Vagina (tissue), 2 donors: Measurements from ENCODE around the gene CARD18. TPM values are rescaled to one million over a fixed set of nuclear protein-coding genes. Genes with fewer than 3 reads are reported as not detected.

Experiments
- DNase-seq, 2 donors: peaks; one replicate each; pipeline ENCODE4 v3.0.0-alpha.2; 2017; ENCODE audit errors: extremely low spot score in 2 of 2
- H3K27ac ChIP-seq: fragments of 200-600 bp; sonication (generic); one replicate; pipeline ENCODE4 v1.5.1; 2019
- H3K27me3 ChIP-seq: fragments of 200-600 bp; sonication (generic); one replicate; pipeline ENCODE4 v1.5.1; 2019
- H3K36me3 ChIP-seq, 2 donors: fragments of 200-600 bp; sonication (generic); one replicate each; pipeline ENCODE4 v1.5.1; 2017 to 2019
- H3K4me1 ChIP-seq: fragments of 200-600 bp; sonication (generic); one replicate; pipeline ENCODE4 v1.5.1; 2019
- H3K4me3 ChIP-seq, 2 donors: fragments of 200-600 bp; sonication (generic); 1 replicate in 1 of 2; 2 replicates in 1 of 2; pipeline ENCODE4 v1.5.1; 2016 to 2019
- H3K9me3 ChIP-seq: fragments of 200-600 bp; sonication (generic); one replicate; pipeline ENCODE4 v1.5.1; 2019
- POLR2A ChIP-seq, 2 donors: fragments of 450-650 bp; IDR thresholded peaks; one replicate each; pipeline ENCODE4 v1.6.1; 2017; ENCODE audit warnings: antibody characterized with exemption in 2 of 2, mild to moderate bottlenecking in 2 of 2, moderate library complexity in 2 of 2
- POLR2AphosphoS5 ChIP-seq, 2 donors: sonication (generic); formaldehyde crosslinking; IDR thresholded peaks; one replicate each; pipeline ENCODE4 v1.9.0; 2017; ENCODE audit warnings: antibody characterized with exemption in 2 of 2, mild to moderate bottlenecking in 2 of 2, low read depth in 1 of 2; ENCODE audit not compliant: insufficient read depth in 1 of 2
- intact Hi-C: fragments of 100-400 bp; cut with DNase I; formaldehyde crosslinking; loops from one replicate; pipeline ENCODE4 v1.15.1; 2023
- total RNA-seq: library from RNA; depleted of rRNA; stranded (reverse); fragments of >200 nt; gene quantifications from one replicate; pipeline ENCODE4 v1.2.3, GENCODE V29; 2016
- TF ChIP-seq, protein P1 (sequence below), 3 experiments: fragments of 450-650 bp in 2 of 3; fragments of 200-600 bp in 1 of 3; sonication (generic) in 1 of 3; IDR thresholded peaks; one replicate each; pipeline ENCODE4 v1.5.1; 2017 to 2019; ENCODE audit warnings: antibody characterized with exemption in 3 of 3, mild to moderate bottlenecking in 2 of 3, moderate library complexity in 2 of 3

The CARD18 gene
- total RNA-seq, 1 donor from 2014 or later = not detected

DNA sequence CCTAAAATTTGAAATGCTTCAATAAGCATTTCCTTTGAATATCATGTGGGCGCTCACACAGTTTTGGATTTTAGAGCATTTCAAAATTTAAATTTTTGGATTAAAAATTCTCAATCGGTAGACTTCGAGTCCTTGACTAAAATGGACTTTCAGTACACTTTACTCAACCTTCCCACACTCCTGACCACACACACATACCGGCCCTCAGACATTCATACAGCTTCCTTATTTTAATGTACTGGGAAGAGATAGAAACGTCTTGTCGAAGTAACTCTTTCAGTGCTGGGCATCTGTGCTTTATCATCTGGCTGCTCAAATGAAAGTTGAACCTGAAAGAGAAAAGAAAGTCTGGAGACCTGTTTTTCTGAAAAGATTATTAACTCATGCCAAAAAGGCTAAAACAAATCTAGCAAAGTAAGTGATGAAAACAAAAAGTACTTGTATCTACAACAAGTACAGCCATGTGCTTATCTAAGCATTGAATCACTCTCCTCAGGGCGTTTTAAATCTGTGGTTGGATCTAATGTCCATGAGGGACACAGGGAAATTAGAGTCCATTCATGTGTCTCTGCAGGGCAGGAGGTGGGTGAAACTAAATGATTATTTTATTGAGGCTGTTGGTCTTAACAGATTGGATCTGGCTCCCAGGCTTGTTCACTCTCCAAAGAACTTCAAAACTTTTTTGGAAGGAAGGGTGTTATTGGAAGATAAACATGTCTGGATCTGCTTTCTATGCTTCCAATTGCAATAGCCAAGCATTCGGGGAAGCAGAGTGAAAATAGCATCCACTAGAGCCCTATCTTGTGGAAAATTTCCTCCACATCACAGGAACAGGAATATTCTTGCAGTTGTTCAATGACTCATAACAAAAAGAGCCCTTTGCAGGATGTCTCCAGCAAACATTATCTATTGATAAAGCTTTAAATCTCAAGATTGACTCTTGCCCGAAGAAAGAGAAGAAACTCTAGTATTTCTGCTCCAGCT, 47.0 kb downstream of the CARD18 start:
- H3K36me3 ChIP-seq = no peaks in the 10 kb centered on the region
- no peak overlapping the region for H3K4me3 ChIP-seq
- H3K27me3 ChIP-seq = no peaks in the 10 kb centered on the region
- no peak overlapping the region for H3K27ac ChIP-seq
- no peaks in the 10 kb centered on the region for H3K9me3 ChIP-seq
- intact Hi-C loops = no loop called here
- TF ChIP-seq, protein P1, sequence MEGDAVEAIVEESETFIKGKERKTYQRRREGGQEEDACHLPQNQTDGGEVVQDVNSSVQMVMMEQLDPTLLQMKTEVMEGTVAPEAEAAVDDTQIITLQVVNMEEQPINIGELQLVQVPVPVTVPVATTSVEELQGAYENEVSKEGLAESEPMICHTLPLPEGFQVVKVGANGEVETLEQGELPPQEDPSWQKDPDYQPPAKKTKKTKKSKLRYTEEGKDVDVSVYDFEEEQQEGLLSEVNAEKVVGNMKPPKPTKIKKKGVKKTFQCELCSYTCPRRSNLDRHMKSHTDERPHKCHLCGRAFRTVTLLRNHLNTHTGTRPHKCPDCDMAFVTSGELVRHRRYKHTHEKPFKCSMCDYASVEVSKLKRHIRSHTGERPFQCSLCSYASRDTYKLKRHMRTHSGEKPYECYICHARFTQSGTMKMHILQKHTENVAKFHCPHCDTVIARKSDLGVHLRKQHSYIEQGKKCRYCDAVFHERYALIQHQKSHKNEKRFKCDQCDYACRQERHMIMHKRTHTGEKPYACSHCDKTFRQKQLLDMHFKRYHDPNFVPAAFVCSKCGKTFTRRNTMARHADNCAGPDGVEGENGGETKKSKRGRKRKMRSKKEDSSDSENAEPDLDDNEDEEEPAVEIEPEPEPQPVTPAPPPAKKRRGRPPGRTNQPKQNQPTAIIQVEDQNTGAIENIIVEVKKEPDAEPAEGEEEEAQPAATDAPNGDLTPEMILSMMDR (IDR thresholded peaks at IDR 0.05) = no peak
- TF ChIP-seq POLR2AphosphoS5 (IDR thresholded peaks at IDR 0.05; ENCODE audit: insufficient read depth in 1 of 2, low read depth in 1 of 2) (no peak), POLR2A (IDR thresholded peaks at IDR 0.05) (no peak)
- DNase-seq = no peak
- H3K4me1 ChIP-seq = no peaks in the 10 kb centered on the region

Other genes starting within 250 kb of the CARD18 start
- gene CASP12, start 241.3 kb downstream of the CARD18 start, total RNA-seq = 7.4 TPM
- 70.2 TPM for gene CASP4, start 171.2 kb downstream of the CARD18 start, total RNA-seq
- not detected for gene CASP5, start 116.6 kb downstream of the CARD18 start, total RNA-seq
- 23.3 TPM for gene CASP1, start 104.6 kb downstream of the CARD18 start, total RNA-seq
- gene CARD16, start 94.4 kb downstream of the CARD18 start, total RNA-seq = 26.8 TPM